Activated B cell treated with CpG ODN at 0.5 μM for 24 hours (primary cell): ENCODE results near the gene HS3ST2. TPM values are rescaled to one million over a fixed set of nuclear protein-coding genes. Genes with fewer than 3 reads are reported as not detected.

Source experiments
- ATAC-seq: fragments of 200-7000 bp; cut with Tn5 transposase; one replicate; pipeline ENCODE4 v1.10.0; 2021; ENCODE audit warnings: low read depth, mild to moderate bottlenecking, moderate library complexity
- CTCF ChIA-PET: fragments of 350-600 bp; sonication (Branson Sonifier 250); formaldehyde crosslinking; loops from one replicate; lab custom pipeline; 2021; ENCODE audit warnings: antibody characterized with exemption; lab: Charles Lee
- POLR2A ChIA-PET: fragments of 350-600 bp; sonication (Branson Sonifier 250); formaldehyde crosslinking; loops from one replicate; lab custom pipeline; 2021; ENCODE audit warnings: antibody characterized with exemption; lab: Charles Lee
- DNase-seq: peaks from one replicate; pipeline ENCODE4 v3.0.0; 2022
- H3K27ac Mint-ChIP-seq: one replicate; pipeline ENCODE4 v1.8.0; 2020; ENCODE audit warnings: mixed read lengths
- H3K27me3 Mint-ChIP-seq: one replicate; pipeline ENCODE4 v1.8.0; 2021; ENCODE audit warnings: mixed read lengths
- H3K36me3 Mint-ChIP-seq: one replicate; pipeline ENCODE4 v1.8.0; 2021; ENCODE audit warnings: low read depth, mixed read lengths
- H3K4me1 Mint-ChIP-seq: one replicate; pipeline ENCODE4 v1.8.0; 2021; ENCODE audit warnings: mixed read lengths
- H3K4me3 Mint-ChIP-seq: one replicate; pipeline ENCODE4 v1.8.0; 2020; ENCODE audit warnings: mild to moderate bottlenecking, mixed read lengths
- H3K9me3 Mint-ChIP-seq: one replicate; pipeline ENCODE4 v1.8.0; 2020; ENCODE audit warnings: mixed read lengths
- intact Hi-C: fragments of 100-400 bp; cut with micrococcal nuclease; formaldehyde crosslinking; loops from one replicate; pipeline ENCODE4 v1.15.1; 2024
- total RNA-seq: library from RNA; stranded (reverse); gene quantifications from 2 replicates; pipeline ENCODE4 v1.2.3, GENCODE V29; 2022
- TF ChIP-seq, protein P1 (sequence below): fragments of 200-600 bp; IDR thresholded peaks from one replicate; pipeline ENCODE4 v1.8.0; 2022; ENCODE audit warnings: antibody characterized with exemption, mild to moderate bottlenecking

Gene HS3ST2
- total RNA-seq, 1 donor from 2014 or later: not detected

DNA sequence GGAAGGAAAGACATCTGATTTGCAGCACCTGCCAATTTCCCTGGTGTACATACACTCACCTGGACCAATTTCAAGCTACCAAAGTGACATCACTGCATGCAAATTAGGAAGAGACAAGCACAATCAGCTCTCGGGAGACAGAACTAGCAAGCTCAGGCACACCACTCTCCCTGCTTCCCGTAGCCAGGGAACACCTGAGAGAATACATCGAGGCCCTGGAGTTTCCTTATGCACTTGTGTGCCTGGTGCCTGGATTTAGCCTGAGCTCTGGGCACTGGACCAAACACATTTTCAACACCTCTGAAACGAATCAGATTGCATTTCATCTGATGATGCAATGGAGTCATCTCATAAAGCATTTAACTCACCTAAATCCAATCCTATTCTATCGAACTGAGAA, 110.5 kb downstream of the HS3ST2 start:
- Mint-ChIP-seq H3K36me3 (no peaks in the 10 kb centered on the region), H3K4me3 (no peak overlapping the region), H3K27ac (no peak overlapping the region), H3K27me3 (peaks cover 7% of the 10 kb centered on the region), H3K4me1 (no peaks in the 10 kb centered on the region), H3K9me3 (no peaks in the 10 kb centered on the region)
- TF ChIP-seq, protein P1, sequence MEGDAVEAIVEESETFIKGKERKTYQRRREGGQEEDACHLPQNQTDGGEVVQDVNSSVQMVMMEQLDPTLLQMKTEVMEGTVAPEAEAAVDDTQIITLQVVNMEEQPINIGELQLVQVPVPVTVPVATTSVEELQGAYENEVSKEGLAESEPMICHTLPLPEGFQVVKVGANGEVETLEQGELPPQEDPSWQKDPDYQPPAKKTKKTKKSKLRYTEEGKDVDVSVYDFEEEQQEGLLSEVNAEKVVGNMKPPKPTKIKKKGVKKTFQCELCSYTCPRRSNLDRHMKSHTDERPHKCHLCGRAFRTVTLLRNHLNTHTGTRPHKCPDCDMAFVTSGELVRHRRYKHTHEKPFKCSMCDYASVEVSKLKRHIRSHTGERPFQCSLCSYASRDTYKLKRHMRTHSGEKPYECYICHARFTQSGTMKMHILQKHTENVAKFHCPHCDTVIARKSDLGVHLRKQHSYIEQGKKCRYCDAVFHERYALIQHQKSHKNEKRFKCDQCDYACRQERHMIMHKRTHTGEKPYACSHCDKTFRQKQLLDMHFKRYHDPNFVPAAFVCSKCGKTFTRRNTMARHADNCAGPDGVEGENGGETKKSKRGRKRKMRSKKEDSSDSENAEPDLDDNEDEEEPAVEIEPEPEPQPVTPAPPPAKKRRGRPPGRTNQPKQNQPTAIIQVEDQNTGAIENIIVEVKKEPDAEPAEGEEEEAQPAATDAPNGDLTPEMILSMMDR: no peak
- ATAC-seq: no peak
- ChIA-PET POLR2A (no interaction called here), CTCF (no interaction called here)
- intact Hi-C loops: no loop called here
- no peak for DNase-seq

DNA sequence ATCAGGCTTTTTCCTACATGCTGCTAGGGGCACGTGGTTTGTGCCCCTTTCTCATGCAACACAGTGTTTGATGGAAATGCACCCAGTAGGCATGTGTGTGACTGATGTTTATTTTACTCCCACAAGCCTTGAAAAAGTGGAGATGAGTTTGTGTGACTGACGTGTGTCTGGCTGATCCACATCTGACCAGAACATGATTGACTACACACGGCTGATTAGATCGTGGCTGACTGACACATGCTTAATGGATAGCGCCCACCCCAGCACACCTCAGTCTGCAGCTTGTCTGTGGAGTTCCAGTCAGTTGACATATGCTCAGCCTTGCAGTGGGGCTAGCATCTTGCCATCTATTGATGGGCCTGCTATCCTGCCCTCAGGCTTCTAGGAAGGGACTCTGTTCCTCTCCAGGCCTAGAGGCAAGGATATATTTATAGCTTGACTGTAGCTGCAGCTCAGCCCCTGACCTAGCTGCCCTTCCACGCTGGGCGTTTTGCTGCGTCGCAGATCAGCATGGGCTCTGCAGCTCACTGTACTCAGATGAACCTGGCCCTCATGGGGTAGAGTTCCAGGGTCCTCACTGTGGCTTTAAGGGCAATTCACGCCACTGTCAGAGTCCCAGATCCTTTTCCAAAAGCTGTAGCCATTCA, 112.3 kb downstream of the HS3ST2 start:
- no peaks in the 10 kb centered on the region for H3K4me1 Mint-ChIP-seq
- H3K36me3 Mint-ChIP-seq: no peaks in the 10 kb centered on the region
- H3K27ac Mint-ChIP-seq: no peak overlapping the region
- DNase-seq (no peak), ATAC-seq (no peak)
- ChIA-PET POLR2A (no interaction called here), CTCF (no interaction called here)
- intact Hi-C loops: no loop called here
- H3K27me3 Mint-ChIP-seq: peaks cover 4% of the 10 kb centered on the region
- TF ChIP-seq, protein P1: no peak
- H3K9me3 Mint-ChIP-seq: no peaks in the 10 kb centered on the region
- H3K4me3 Mint-ChIP-seq: no peak overlapping the region

DNA sequence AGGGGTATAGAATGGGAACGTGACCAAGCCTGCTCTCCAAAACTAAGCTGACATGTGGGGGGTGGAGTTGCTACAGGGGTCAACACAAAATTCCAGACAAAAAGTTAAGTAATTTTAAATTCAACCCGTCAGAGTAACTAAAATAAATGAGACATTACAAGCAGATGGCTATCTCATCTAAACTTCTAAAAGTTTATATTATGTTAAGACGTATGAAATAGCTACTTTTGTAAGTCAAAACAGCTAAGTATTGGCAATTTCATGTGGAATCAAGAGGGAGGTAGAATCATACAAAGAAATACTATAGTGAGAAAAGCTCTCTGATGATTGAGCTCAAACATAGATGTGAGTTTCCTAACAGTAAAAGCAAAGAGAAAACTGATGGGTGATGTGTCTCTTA, 113.3 kb downstream of the HS3ST2 start:
- Mint-ChIP-seq H3K4me1 (peaks cover 9% of the 10 kb centered on the region), H3K36me3 (no peaks in the 10 kb centered on the region), H3K27ac (no peak overlapping the region), H3K9me3 (no peaks in the 10 kb centered on the region), H3K27me3 (peaks cover 4% of the 10 kb centered on the region), H3K4me3 (no peak overlapping the region)
- TF ChIP-seq, protein P1: no peak
- POLR2A ChIA-PET: no interaction called here
- DNase-seq (no peak), ATAC-seq (no peak)
- intact Hi-C loops: no loop called here
- CTCF ChIA-PET: no interaction called here

DNA sequence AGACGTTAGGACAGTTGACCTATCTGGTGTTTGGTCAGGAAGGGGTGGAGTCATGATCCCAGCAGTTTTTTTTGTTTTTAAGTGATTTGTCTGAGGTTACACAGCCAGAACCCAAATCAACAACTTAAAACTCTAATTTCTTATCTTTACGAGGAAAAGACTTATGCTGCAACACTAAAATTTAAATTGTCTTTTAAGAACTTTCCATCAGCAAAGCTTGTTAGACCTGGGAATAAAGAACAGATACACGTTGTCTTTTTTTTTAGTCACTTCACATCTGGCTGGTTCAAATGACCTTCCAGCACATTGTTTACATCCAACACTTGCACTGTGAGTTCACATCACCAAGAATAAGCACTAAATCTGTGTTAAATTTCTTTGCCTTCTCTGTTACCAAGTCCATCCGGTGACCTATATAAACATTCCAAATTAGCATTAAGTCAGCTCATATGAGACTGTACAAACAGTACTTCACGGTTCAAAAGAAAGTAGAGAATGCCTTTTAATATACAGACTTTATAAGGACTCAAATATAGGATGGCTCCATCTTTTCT, 115.0 kb downstream of the HS3ST2 start:
- no peaks in the 10 kb centered on the region for H3K9me3 Mint-ChIP-seq
- H3K4me3 Mint-ChIP-seq: no peak overlapping the region
- ChIA-PET CTCF (no interaction called here), POLR2A (no interaction called here)
- ATAC-seq (no peak), DNase-seq (no peak)
- peaks cover 3% of the 10 kb centered on the region for H3K27me3 Mint-ChIP-seq
- TF ChIP-seq, protein P1: no peak
- H3K27ac Mint-ChIP-seq: no peak overlapping the region
- H3K36me3 Mint-ChIP-seq: no peaks in the 10 kb centered on the region
- peaks cover 24% of the 10 kb centered on the region for H3K4me1 Mint-ChIP-seq
- intact Hi-C loops: no loop called here

DNA sequence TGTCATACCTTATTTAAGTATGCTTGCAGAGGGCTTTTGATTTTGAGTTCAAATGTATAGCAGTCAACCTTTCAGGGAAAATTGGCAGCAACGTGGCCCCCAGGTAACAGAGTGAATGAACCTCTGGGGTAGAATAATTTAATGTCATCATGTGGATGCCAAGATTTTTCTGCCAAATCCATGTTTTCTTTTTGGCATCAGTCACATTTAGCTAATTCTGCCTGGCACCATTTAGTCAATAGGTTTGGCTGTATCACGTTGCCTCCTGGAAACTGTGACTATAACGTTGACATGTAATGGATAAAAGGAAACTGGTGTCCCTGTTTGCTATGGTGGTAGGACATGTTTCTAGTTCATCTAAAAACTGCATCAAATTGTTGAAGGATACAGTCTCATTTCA, 115.5 kb downstream of the HS3ST2 start:
- POLR2A ChIA-PET: no interaction called here
- no peak overlapping the region for H3K27ac Mint-ChIP-seq
- H3K4me1 Mint-ChIP-seq: peaks cover 28% of the 10 kb centered on the region
- TF ChIP-seq, protein P1: no peak
- intact Hi-C loops: no loop called here
- no peaks in the 10 kb centered on the region for H3K27me3 Mint-ChIP-seq
- ATAC-seq (no peak), DNase-seq (no peak)
- H3K4me3 Mint-ChIP-seq: no peak overlapping the region
- no peaks in the 10 kb centered on the region for H3K36me3 Mint-ChIP-seq
- CTCF ChIA-PET: no interaction called here
- H3K9me3 Mint-ChIP-seq: no peaks in the 10 kb centered on the region
